ENCODE data around the gene PSMC5. TPM values are rescaled to one million over a fixed set of nuclear protein-coding genes. Genes with fewer than 3 reads are reported as not detected.

Gene PSMC5
- total RNA-seq, 1 donor from 2014 or later: 133 TPM

- H3K27ac Mint-ChIP-seq (ENCODE audit: unreplicated experiment): no peak overlapping the region
- no peaks in the 10 kb centered on the region for H3K36me3 Mint-ChIP-seq (ENCODE audit: unreplicated experiment)
- no peak for TF ChIP-seq CTCF (IDR thresholded peaks at IDR 0.05; ENCODE audit: partially characterized antibody, unreplicated experiment)
- H3K4me3 Mint-ChIP-seq (ENCODE audit: unreplicated experiment): no peak overlapping the region
- no peak for DNase-seq
- peaks cover 15% of the 10 kb centered on the region for H3K9me3 Mint-ChIP-seq (ENCODE audit: unreplicated experiment)
- peaks cover 12% of the 10 kb centered on the region for H3K4me1 Mint-ChIP-seq (ENCODE audit: low read depth, unreplicated experiment)
- peaks cover 11% of the 10 kb centered on the region for H3K27me3 Mint-ChIP-seq (ENCODE audit: unreplicated experiment)
These were observed 3.0 kb downstream of the PSMC5 start for GRCh38 chr17:63830278-63830677.

GRCh38 chr17:63830904-63831491 lies 3.8 kb downstream of the PSMC5 start:
- Mint-ChIP-seq H3K27me3 (ENCODE audit: unreplicated experiment) (peaks cover 11% of the 10 kb centered on the region), H3K4me3 (ENCODE audit: unreplicated experiment) (no peak overlapping the region), H3K4me1 (ENCODE audit: low read depth, unreplicated experiment) (peaks cover 12% of the 10 kb centered on the region), H3K36me3 (ENCODE audit: unreplicated experiment) (no peaks in the 10 kb centered on the region), H3K27ac (ENCODE audit: unreplicated experiment) (peak overlapping the region; percentile 33), H3K9me3 (ENCODE audit: unreplicated experiment) (peaks cover 13% of the 10 kb centered on the region)
- DNase-seq: no peak
- TF ChIP-seq CTCF (IDR thresholded peaks at IDR 0.05; ENCODE audit: partially characterized antibody, unreplicated experiment): no peak

GRCh38 chr17:63831505-63831904 lies 4.3 kb downstream of the PSMC5 start:
- no peak overlapping the region for H3K27ac Mint-ChIP-seq (ENCODE audit: unreplicated experiment)
- TF ChIP-seq CTCF (IDR thresholded peaks at IDR 0.05; ENCODE audit: partially characterized antibody, unreplicated experiment): no peak
- H3K4me1 Mint-ChIP-seq (ENCODE audit: low read depth, unreplicated experiment): peaks cover 9% of the 10 kb centered on the region
- H3K4me3 Mint-ChIP-seq (ENCODE audit: unreplicated experiment): no peak overlapping the region
- peaks cover 13% of the 10 kb centered on the region for H3K9me3 Mint-ChIP-seq (ENCODE audit: unreplicated experiment)
- no peak for DNase-seq
- H3K27me3 Mint-ChIP-seq (ENCODE audit: unreplicated experiment): peaks cover 8% of the 10 kb centered on the region
- no peaks in the 10 kb centered on the region for H3K36me3 Mint-ChIP-seq (ENCODE audit: unreplicated experiment)

- peaks cover 9% of the 10 kb centered on the region for H3K4me1 Mint-ChIP-seq (ENCODE audit: low read depth, unreplicated experiment)
- H3K9me3 Mint-ChIP-seq (ENCODE audit: unreplicated experiment): peaks cover 10% of the 10 kb centered on the region
- TF ChIP-seq CTCF (IDR thresholded peaks at IDR 0.05; ENCODE audit: partially characterized antibody, unreplicated experiment): no peak
- H3K27me3 Mint-ChIP-seq (ENCODE audit: unreplicated experiment): peaks cover 8% of the 10 kb centered on the region
- H3K4me3 Mint-ChIP-seq (ENCODE audit: unreplicated experiment): peak overlapping the region; percentile 30
- no peak overlapping the region for H3K27ac Mint-ChIP-seq (ENCODE audit: unreplicated experiment)
- H3K36me3 Mint-ChIP-seq (ENCODE audit: unreplicated experiment): no peaks in the 10 kb centered on the region
- DNase-seq: no peak
These were observed 4.8 kb downstream of the PSMC5 start for GRCh38 chr17:63832014-63832413.

GRCh38 chr17:63832455-63832854 lies 5.2 kb downstream of the PSMC5 start:
- Mint-ChIP-seq H3K27me3 (ENCODE audit: unreplicated experiment) (peaks cover 7% of the 10 kb centered on the region), H3K36me3 (ENCODE audit: unreplicated experiment) (no peaks in the 10 kb centered on the region), H3K9me3 (ENCODE audit: unreplicated experiment) (peaks cover 8% of the 10 kb centered on the region), H3K4me3 (ENCODE audit: unreplicated experiment) (peak overlapping the region; percentile 30), H3K4me1 (ENCODE audit: low read depth, unreplicated experiment) (peaks cover 9% of the 10 kb centered on the region), H3K27ac (ENCODE audit: unreplicated experiment) (no peak overlapping the region)
- DNase-seq: no peak
- TF ChIP-seq CTCF (IDR thresholded peaks at IDR 0.05; ENCODE audit: partially characterized antibody, unreplicated experiment): no peak
